ENCODE data around the gene ZFR2. TPM values are rescaled to one million over a fixed set of nuclear protein-coding genes. Genes with fewer than 3 reads are reported as not detected.

ZFR2 gene
- total and polyA plus RNA-seq, 2 of the 8 experiments (the other 6 are each of a cell fraction or from before 2014, with no cell fraction given), result 14.5 to 28.4 TPM

DNA sequence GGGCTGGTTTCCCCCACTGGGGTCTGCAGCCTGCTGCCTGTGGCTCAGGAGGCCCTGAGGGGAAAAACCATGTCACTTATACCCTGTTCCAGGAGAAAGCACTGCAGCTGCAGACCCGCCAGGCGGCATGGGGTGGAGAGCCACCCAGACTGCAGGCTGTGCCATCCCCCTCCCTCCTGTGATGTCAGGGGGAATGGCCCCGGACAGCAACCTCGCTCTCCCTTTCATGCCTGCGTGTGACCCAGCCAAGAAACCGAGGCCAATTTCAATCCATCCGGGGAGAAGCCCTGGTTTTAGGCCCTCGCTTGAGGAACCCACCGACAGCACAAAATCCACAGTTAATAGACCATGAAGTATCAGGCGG is 45.5 kb downstream of the ZFR2 start (continued):
- TF ChIP-seq RFX5 (IDR thresholded peaks at IDR 0.05; ENCODE audit: borderline replicate concordance, low read depth, low read length) (no peak), ASH2L (IDR thresholded peaks at IDR 0.05; ENCODE audit: low read length) (no peak), FOSL1 (IDR thresholded peaks at IDR 0.05; ENCODE audit: insufficient read depth, low read depth, low read length) (no peak), PHF8 (conservative IDR thresholded peaks at IDR 0.05; ENCODE audit: low read depth, low read length) (no peak), EGR1 (IDR thresholded peaks at IDR 0.05; ENCODE audit: borderline replicate concordance, low read depth, low read length) (no peak), YY1 (IDR thresholded peaks at IDR 0.05; ENCODE audit: low read depth, low read length) (no peak)

Data from H1 (cell line).